Measurements from ENCODE around the gene LIPT2.
A peak's percentile ranks its signal among the peaks of the same experiment; 100 is the strongest.

The LIPT2 gene

GRCh38 chr11:74466916-74467885, 26.3 kb downstream of the LIPT2 start, which contains the start of gene KCNE3:
Gene KCNE3 (minus strand): TSS chr11:74467549. CDS start chr11:74457563, 9,986 bp downstream.
- DNase-seq (ENCODE audit: low spot score) = no peak

- DNase-seq (ENCODE audit: low spot score) = no peak
These were observed 28.2 kb downstream of the LIPT2 start for GRCh38 chr11:74465291-74465708.

GRCh38 chr11:74464746-74465145, 28.8 kb downstream of the LIPT2 start:
- no peak for DNase-seq (ENCODE audit: low spot score)

- DNase-seq (ENCODE audit: low spot score) = no peak
These were observed 30.3 kb downstream of the LIPT2 start for GRCh38 chr11:74463216-74463615.

GRCh38 chr11:74462631-74463030, 30.9 kb downstream of the LIPT2 start:
- no peak for DNase-seq (ENCODE audit: low spot score)

- DNase-seq (ENCODE audit: low spot score) = no peak
These were observed 31.5 kb downstream of the LIPT2 start for GRCh38 chr11:74462009-74462408.

GRCh38 chr11:74460481-74461154, 32.9 kb downstream of the LIPT2 start:
- no peak for DNase-seq (ENCODE audit: low spot score)

- no peak for DNase-seq (ENCODE audit: low spot score)
These were observed 33.5 kb downstream of the LIPT2 start for GRCh38 chr11:74460065-74460464.

- no peak for DNase-seq (ENCODE audit: low spot score)
These were observed 33.9 kb downstream of the LIPT2 start for GRCh38 chr11:74459584-74459983.

- DNase-seq (ENCODE audit: low spot score) = no peak
These were observed 36.2 kb downstream of the LIPT2 start for GRCh38 chr11:74457356-74457755.

GRCh38 chr11:74453373-74453975, 40.0 kb downstream of the LIPT2 start:
- DNase-seq (ENCODE audit: low spot score) = peak; percentile 53

- DNase-seq (ENCODE audit: low spot score) = no peak
These were observed 41.2 kb downstream of the LIPT2 start for GRCh38 chr11:74452366-74452765.

GRCh38 chr11:74450318-74450717, 43.2 kb downstream of the LIPT2 start:
- DNase-seq (ENCODE audit: low spot score) = no peak

GRCh38 chr11:74449369-74449931, 44.1 kb downstream of the LIPT2 start:
- peak; percentile 69 for DNase-seq (ENCODE audit: low spot score)

- no peak for DNase-seq (ENCODE audit: low spot score)
These were observed 45.8 kb downstream of the LIPT2 start for GRCh38 chr11:74447720-74448119.

GRCh38 chr11:74446532-74446938, 47.0 kb downstream of the LIPT2 start:
- DNase-seq (ENCODE audit: low spot score) = no peak

GRCh38 chr11:74444173-74444826, 49.2 kb downstream of the LIPT2 start:
- no peak for DNase-seq (ENCODE audit: low spot score)

GRCh38 chr11:74443071-74443864, 50.3 kb downstream of the LIPT2 start:
- DNase-seq (ENCODE audit: low spot score) = no peak

GRCh38 chr11:74442636-74443035, 50.9 kb downstream of the LIPT2 start:
- DNase-seq (ENCODE audit: low spot score) = no peak
